RPMI7951 (cell line): Measurements from ENCODE around the gene GNLY. TPM values are rescaled to one million over a fixed set of nuclear protein-coding genes. Genes with fewer than 3 reads are reported as not detected.
"Not testable (repeated sequence)": the region's sequence is repeated elsewhere in the genome, so short reads cannot be mapped to it uniquely, and the experiment has no call there.

Experiments used
- DNase-seq: peaks from one replicate; pipeline ENCODE4 v3.0.0-alpha.2; 2012; ENCODE audit warnings: low read depth
- total RNA-seq: library from RNA; depleted of rRNA; stranded (reverse); fragments of >200 nt; shearing (Covaris generic); gene quantifications from 2 replicates; pipeline ENCODE4 v1.2.3, GENCODE V29; 2014

The GNLY gene
- total RNA-seq, 1 experiment from 2014 or later = not detected

DNA sequence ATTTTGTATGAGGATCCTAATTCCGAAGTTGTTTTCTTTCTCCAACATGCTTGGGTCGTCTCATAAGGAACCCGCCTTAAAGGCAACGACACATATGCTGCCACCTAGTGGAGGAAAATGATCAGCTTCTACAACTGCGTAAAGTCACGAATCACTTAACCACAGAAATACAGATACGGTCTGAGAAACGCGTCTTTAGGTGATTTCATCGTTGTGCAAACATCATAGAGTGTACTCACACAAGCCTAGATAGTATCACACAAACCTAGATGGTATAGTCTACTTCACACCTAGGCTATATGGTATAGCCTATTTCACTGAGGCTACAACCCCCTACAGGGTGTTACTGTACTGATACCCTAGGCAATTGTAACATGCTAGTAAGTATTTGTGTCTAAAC, 13.1 kb downstream of the GNLY start:
- peak; percentile 81 for DNase-seq

DNA sequence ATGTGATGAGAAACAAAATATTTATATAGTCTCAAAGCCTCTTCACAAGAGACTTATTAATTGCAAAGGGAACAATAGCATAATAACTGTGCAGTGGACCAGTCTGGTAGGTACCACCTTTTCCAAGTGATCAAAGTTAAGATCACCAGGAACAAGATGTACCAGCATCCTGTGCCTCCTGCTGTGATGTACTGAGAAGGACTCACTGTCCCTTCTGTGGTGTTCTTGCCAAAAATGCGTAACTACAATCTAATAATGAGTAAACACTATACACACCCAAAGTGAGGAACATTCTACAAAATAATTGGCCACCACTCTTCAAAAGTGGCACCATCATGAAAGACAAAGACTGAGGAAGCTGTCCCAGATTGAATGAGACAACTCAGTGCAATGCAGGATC, 14.5 kb downstream of the GNLY start:
- no peak for DNase-seq

DNA sequence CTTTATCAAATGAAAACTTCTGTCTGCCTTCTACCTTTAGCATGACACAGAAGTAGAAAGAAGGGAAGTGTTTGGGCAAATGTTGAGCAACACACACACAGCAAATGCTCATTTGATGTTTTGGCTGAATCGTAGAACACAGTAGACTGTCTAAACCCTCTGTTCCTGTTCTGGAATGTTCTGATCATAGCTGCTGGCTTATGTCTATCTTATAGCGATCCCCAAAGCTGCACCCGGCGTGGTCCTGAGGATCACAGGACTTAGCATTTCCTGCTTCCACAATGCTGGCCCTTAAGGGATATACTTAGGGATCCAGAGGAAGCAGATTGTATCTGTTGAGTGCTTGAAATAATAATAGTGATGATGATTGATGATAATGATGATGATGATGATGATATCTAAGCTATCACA, 15.2 kb downstream of the GNLY start:
- DNase-seq = no peak

DNA sequence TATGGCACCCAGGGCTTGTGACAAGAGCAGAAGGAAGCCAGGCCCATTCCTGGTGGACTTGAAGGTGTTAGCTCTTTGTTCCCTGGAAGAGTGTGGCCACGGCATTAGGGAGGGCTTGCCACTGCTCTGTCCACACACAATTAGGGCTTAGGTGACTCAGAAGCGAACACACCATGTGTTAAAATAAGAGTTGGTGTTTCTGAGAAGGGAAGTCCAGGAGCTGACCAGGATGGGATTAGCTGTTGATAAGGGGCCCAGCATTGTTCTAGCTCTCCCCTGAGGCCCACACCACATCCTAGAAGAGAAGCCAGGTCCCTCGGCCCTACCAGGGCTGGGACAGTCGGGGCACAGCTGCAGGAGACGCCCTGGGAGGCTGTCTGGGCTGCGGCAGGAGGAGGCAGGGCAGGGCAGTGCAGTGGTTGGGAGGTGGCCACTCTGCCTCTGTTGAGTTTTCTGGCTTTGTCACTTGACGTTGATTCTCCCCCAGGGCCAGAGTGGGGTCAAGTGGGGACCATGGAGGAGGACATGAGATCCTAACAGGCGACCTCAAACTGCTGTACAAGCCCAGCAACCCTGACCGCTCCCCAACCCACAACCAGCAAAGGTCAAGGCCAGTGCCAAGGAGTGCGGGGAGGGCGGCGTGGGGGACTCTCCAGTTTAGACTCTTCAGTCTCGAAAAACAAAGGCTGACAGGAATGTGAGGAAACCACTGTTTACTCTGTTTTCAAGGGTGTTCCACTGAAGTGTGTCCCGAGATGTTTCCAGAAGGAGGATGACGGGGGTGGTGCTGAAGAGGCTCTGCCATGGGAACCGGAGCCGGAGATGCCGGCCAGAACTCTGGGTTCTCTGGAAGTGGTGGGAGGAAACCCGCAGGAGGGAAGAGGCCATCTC, 16.8 kb downstream of the GNLY start:
- DNase-seq = no peak

DNA sequence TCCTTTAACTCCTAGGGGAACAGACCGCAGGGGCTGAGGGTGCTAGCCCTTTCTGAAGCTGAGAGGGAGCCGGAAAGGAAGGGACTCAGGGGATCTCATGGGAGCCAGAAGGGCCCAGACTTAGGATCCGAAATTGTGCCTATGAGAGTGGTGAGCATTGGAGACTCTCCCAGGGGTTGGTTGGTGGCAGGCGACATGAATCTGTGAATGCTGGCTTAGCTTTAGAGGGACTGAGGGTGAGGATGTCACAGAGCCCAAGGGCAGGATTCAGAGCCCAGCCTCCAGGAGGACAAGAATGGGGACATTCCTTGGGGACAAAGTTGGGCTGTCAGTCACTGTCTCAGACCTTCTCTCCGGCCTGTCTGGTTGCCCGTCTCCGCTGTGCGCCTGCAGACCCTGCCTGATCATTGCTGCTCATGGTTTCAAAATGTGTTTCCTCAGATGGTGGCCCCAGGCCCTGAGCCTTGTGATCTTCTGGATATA, 17.5 kb downstream of the GNLY start:
- DNase-seq = no peak

DNA sequence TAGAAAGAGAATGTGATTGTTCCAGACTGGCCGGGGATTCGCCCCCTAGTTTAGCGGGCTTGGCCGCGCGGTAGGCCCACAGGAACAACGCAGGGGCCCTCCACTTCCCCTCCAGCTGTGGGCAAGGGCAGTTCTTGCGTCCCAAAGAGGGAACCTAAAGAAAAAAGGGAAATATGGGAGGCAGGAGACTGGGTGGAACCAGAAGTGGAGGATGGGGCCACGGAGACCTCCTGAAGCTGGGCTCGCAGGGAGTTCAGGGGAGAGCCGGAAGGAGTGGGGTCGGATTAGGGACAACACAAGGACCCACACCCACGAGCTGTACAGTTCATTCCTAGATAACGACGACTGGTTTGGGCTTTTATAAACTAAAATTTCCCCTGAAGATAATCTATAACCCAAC, 18.2 kb downstream of the GNLY start:
- no peak for DNase-seq

DNA sequence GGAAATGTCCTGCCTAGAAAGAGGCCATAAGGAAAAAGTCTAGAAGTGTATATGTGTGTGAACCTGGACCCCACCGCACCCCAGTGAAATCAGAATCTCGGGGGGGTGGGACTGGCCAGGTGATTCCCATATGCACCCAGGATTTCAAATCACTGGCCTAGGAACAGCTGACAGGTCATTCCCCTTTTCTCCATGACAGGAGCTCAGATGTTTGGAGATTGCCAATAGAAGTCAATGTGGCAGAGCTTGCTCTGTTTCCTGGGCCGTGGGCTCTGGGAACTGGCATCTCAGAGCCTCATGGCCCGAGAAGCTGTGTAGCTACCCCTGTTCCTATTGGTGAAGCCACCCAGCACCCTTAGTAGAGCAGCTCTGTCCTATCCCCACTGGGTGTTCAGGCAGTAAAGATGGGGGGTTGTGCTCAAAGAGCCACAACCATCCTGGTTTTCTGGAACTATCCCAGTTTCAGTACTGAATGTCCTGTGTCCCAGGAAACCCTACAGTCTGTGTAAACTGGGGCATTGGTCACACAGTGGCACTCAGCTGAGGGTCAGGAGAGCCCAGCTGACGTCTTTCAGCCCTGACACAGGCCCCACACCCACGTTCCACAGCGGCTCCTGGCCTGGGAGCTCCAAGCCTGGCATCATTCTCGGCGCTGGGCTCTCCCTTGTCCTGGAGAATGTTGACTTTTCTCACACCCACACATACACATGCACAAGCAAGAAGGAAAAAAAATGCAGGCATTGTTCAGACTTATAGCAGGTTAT, 18.9 kb downstream of the GNLY start:
- no peak for DNase-seq

DNA sequence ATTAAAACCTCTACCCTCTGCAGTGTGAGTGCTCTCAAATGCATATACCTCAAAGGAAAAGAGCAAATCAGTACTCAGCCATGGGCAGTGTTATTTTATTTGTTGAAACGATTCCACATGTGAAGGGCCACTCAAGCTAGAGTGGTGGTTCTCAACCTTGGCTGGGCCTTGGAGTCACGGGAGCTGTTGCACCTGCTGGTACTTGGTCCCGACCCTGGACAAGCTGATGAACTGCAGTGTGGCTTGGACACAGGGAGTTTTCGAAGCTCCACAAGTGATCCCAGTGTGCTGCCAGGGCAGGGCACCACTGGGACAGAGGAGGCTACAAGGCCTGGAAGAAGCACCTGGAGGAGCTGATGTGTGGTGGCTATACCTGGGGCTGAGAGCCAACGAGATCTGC, 19.7 kb downstream of the GNLY start:
- no peak for DNase-seq

DNA sequence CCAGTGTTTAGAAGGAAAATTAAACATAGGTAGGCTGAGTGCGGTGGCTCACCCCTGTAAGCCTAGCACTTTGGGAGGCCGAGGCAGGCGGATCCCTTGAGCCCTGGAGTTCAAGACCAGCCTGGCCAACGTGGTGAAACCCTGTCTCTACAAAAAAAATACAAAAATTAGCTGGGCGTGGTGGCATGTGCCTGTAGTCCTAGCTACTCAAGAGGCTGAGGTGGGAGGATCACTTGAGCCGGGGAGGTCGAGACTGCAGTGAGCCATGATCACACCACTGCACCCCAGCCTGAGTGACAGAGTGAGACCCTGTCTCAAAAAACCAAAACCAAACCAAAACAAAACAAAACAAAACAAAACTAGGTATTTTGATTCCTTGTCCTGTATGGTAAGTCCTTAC, 20.3 kb downstream of the GNLY start:
- not testable (repeated sequence) for DNase-seq

DNA sequence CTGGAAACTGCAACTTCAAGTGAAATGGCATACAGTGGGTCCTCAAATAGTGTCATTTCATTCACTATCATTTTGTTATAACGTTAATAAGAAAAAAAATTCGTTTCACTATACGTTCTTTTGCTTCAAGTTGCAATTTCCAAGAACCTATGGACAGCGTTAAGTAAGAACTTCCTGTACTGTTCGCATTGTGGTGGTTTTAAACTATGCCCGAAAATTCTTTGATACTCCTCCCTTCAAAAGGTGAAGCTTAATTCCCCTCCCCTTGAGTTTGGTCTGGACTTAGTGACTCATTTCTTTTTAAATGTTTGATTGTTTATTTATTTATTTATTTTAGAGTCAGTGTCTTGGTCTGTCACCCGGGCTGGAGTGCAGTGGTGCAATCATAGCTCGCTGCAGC, 20.7 kb downstream of the GNLY start:
- DNase-seq = no peak

DNA sequence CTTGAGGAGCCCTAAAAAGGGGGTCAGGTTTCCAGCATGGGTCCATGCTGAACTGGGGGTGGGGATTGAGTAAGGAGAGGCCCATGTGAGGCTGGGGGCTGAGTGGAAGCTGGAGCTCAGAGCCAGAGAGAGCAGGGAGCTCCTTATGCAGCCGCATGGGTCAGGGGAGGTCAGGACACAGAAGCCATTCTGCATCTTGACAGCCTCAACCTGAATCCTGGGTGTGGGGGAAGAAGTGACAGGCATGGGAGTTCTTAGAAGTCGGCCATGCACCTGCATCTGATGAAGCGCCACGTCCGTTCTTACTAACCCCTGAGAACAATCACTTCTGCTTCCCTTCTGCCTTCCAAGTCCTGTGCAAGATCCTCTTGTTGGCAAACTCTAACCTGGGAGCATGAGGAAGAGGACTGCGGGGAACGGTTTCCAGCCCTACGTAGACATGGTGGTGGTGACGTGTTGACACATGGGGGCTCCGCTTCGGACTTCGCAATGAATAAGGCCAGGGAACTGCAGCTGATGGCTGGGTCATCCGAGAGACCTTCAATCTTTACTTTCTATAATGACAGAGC, 22.3 kb downstream of the GNLY start:
- DNase-seq = no peak

DNA sequence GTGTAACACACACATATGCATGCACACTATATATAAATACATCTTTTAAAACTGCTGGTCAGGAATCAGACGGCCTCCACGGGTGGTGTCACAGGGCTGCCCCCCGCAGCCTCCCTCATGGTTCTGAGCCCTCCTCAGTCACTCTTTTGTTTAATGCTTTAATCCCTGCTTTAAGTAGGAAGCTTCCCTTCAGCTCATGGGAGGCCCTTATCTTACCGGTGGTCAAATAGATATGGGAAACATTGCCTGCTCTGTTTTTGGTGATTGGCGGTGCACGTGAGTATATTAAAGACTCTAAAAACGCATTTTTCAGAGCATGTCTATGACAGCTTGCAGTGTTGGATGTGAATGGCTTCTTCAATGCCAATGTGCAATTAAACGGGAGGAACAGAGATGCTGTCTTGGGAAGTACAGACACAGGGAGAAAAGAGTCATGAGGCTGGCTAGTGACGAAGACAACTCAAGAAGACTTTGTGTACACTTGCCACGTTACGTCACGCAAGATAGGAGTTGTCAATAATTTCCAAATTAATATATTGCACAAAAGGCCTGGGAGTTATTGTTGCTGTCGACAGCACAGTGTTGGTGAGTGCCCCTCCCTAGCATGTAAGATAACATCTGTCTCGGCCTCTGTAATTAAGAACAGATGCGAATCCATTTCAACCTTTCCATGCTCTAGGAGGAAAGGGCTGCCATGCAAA, 23.3 kb downstream of the GNLY start:
- DNase-seq = peak; percentile 90

DNA sequence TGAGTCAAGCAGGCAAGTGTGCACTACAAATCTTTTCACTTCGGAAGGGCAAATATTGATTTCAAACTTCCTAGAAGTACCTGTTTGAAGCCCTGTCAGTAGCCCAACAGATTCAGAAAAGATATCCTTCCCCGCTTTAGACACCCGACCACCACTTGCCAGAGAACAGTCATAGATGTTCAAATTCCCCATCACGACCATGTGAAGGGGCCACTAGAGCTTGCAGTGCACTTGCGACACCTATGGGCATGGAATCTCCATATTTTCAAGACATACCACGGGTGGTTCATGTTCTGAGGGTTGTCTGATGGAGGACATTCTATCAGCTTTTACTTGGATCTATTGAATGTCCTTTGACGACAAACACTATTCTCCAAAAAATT, 23.8 kb downstream of the GNLY start:
- no peak for DNase-seq

DNA sequence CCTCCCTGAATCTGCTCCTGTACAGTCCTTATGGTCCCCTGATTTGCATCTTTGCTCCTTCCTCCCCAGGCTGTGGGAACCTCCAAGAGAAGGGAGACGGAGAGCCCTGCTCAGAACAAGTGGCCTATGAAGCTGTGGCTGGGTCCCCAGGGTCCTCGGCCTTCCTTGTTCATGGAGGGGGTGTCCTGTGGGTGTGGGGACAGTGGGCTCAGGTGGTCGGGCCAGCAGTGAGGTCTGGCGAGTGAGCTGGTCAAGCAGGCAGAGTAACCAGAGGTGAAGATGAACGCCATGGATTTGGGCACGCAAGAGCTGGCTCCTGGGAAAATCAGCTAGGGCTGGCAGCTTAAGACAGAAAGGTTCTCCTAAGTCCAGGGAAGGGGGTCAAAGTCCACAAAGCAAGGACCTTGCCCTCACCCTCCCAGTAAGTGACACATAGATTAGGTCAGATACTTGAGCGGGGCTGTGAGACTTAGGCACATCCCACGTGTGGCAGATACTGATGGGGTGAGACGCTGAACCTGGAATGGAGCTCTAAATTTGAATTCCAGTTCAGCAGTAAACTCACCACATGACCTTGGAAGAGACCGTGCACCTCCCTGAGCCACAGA, 24.8 kb downstream of the GNLY start:
- no peak for DNase-seq

DNA sequence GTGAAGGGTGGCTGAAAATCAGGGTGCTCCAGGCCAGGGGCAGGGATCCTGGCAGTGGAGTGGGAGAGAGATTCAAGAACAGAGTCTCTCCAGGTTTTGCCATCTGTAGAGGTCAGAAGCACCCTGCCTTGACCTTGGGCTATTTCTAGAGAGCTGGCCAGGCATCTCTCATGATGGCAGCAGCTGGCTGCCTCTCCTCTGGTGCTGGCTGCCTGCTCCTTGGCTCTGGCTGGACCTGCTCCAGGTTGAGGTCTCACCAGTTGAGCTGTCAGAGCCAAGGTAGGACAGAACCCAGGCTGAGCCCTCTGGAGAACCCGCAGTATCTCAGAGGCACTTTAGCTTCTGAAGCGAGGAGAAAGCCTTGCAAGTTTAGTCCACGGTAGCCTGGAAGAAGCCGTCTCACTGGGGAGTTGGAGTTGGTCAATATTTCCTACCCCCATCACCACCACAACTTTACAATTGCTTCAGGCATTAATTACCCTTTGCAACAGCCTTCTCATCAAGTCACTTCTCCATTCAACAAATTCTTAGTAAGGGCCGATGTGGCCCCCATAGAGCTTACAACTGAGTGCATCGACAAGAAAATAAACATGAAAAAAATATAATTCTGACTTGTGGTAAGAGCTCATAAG, 25.6 kb downstream of the GNLY start:
- DNase-seq = no peak

DNA sequence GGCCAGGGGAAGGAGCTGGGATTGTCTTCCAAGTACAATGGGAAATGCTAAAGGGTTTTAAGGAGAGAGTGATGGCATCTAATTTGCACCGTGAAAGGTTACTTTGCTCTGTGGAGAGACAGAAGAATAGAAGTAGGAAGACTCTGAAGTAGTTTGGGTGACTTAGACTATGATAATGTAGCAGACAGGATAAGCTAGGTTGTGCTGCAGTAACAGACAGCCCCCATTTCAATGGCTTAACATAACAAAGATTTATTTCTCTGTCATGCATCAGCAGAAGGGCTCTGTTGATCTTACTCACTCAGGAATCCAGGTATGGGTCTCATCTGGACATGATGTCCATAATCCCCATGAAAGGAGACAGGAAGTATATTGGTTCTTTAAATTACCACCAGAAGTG, 26.4 kb downstream of the GNLY start:
- no peak for DNase-seq

DNA sequence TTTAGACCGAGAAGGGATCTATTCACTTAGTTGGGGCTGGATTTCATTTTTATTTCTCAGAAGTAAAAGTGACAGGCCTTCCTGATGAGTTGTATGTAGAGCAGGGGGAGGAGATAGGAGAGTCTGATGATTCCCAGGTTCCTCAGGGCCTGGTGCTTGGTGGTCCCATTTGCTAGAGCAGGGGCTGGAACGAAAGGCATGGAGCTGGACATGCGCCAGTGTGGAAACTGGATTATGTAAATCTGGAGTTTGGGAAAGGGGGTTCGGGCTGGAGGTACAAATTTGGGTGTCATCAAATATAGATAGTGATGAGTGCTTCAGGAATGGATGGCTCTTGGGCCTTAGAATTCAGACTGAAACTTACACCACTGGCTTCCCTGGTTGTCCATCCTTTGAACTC, 27.5 kb downstream of the GNLY start:
- DNase-seq = no peak

DNA sequence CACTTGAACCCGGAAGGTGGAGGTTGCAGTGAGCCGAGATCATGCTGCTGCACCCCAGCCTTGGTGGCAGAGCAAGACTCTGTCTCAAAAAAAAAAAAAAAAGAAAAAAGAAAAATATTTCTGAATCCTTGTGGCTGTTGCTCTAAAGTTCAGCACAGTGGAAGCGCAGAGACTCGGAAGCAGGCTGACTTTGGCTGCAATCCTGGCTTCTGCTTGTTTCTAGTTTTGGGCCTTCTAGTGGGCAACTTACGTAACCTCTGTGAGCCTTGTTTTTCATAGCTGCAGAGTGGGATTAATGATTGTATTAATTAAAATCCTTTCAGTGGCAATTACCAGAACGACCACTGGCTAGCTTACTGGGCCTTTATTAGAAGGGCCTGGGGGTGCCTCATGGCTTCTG, 28.4 kb downstream of the GNLY start:
- DNase-seq = no peak

DNA sequence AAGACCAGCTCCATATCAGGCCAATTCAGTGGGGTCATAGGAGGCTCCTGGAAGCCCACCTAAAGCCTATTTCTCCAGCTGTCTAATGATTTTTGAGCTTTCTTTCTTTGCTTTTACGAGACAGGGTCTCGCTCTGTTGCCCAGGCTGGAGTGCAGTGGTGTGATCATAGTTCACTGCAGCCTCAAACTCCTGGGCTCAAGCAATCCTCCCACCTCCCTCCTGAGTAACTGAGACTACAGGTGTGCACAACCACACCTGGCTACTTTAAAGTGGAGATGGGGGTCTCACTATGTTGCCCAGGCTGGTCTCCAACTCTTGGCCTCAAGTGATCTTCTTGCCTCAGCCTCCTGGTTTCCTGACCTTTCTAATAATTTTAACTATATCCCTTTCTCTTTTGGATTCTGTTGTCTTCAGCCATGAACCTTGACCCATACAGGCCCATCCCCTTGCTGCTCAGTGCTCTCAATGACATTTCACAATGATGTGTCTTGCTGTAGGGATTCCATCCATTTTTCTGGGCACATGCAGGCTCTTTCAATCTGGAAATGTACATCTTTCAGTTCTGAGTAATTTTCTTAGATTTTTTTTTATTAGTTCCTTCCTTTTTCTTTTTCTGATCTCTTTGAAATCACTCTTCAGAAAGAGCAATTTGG, 29.7 kb downstream of the GNLY start:
- DNase-seq = no peak

DNA sequence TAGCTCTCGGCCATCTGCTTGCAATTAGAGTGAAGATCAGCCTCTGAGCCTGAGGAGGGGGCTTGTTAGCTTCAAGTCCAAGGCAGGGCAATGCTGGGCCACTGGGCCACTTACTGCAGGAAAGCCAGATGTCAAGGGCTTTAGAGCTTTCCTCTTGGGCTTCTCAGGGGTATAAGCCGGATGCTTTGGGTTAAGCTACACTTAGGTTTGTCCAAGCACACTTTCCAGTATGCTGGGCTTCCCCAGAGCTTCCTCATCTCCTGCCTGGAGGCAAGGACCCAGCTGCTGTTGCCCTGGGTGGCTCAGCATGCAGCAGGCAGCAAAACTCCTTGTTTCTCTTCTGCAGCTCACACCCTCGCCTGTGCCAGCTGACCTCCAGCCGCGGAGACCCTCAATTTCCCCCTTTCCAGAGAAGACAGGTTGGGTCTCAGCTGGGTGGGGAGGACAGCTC, 30.6 kb downstream of the GNLY start:
- DNase-seq = no peak

DNA sequence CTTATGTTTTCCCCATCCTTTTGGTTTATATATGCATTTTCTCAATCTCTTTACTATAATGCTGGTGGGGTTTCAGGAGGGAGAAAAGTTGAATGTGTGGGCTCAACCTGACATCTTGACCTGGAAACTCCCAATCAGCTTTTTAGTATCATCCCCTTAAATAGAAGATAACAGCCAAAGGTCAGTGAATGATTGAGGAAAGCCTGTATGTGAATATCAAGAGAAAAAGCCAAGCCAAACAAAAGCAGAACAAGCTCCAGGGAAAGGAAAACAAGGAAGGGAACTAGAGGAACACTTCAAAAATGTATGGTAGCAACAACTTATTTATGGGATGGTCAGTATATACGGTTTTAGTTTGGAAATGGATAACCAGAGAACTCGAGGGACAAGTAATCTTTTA, 31.3 kb downstream of the GNLY start:
- DNase-seq = no peak
